Fibroblast of the aortic adventitia (primary cell): ENCODE results near the gene PPM1B. TPM values are rescaled to one million over a fixed set of nuclear protein-coding genes. Genes with fewer than 3 reads are reported as not detected.
"Not testable (repeated sequence)": the region's sequence is repeated elsewhere in the genome, so short reads cannot be mapped to it uniquely, and the experiment has no call there.

Experiments used
- DNase-seq: peaks from one replicate; pipeline ENCODE4 v3.0.0-alpha.2; 2010; ENCODE audit warnings: low read depth
- H3K4me3 ChIP-seq: 2 replicates; pipeline ENCODE4 v1.5.1; 2011; ENCODE audit warnings: low read depth, mild to moderate bottlenecking, control low read depth, low read length, moderate library complexity
- CTCF ChIP-seq: IDR thresholded peaks from 2 replicates; pipeline ENCODE4 v1.5.1; 2011; ENCODE audit warnings: mild to moderate bottlenecking, low read length, control low read depth, inconsistent platforms; ENCODE audit not compliant: insufficient read depth
- total RNA-seq: library from RNA; depleted of rRNA; stranded (reverse); fragments of >200 nt; gene quantifications from 2 replicates; pipeline ENCODE4 v1.2.3, GENCODE V29; 2012; ENCODE audit warnings: low replicate concordance

PPM1B gene
- total RNA-seq, 1 donor, result 30.0 TPM

- peak; percentile 100 for DNase-seq
- no peak for TF ChIP-seq CTCF
- peak overlapping the region; percentile 80 for H3K4me3 ChIP-seq
Observed at GRCh38 chr2:44167908-44168680, 581 bp upstream of the PPM1B start.

- no peak for TF ChIP-seq CTCF
- peak overlapping the region; percentile 92 for H3K4me3 ChIP-seq
- peak; percentile 43 for DNase-seq
Observed at GRCh38 chr2:44169155-44169898, 652 bp downstream of the PPM1B start.

GRCh38 chr2:44170311-44170717, 1.6 kb downstream of the PPM1B start:
- DNase-seq, result peak; percentile 49
- peak overlapping the region; percentile 92 for H3K4me3 ChIP-seq
- TF ChIP-seq CTCF, result no peak

- DNase-seq, result peak; percentile 51
- no peak for TF ChIP-seq CTCF
- H3K4me3 ChIP-seq, result peak overlapping the region; percentile 92
Observed at GRCh38 chr2:44171018-44171417, 2.3 kb downstream of the PPM1B start.

- DNase-seq, result not testable (repeated sequence)
- H3K4me3 ChIP-seq, result peak overlapping the region; percentile 92
Observed at GRCh38 chr2:44171442-44171841, 2.8 kb downstream of the PPM1B start.

- H3K4me3 ChIP-seq, result no peak overlapping the region
- no peak for TF ChIP-seq CTCF
Observed at GRCh38 chr2:44172576-44172975, 3.9 kb downstream of the PPM1B start.

GRCh38 chr2:44178950-44179349, 10.3 kb downstream of the PPM1B start:
- no peak for TF ChIP-seq CTCF
- no peak overlapping the region for H3K4me3 ChIP-seq
- DNase-seq, result no peak

More at GRCh38 chr2:44172576-44172975, 3.9 kb downstream of the PPM1B start:
- DNase-seq, result no peak
